ENCODE data around the gene GNPTAB. TPM values are rescaled to one million over a fixed set of nuclear protein-coding genes. Genes with fewer than 3 reads are reported as not detected.

The GNPTAB gene
- total and polyA plus RNA-seq, 2 of the 13 experiments (the other 11 are each of a cell fraction or from before 2014, with no cell fraction given): 13.6 to 19.4 TPM

DNA sequence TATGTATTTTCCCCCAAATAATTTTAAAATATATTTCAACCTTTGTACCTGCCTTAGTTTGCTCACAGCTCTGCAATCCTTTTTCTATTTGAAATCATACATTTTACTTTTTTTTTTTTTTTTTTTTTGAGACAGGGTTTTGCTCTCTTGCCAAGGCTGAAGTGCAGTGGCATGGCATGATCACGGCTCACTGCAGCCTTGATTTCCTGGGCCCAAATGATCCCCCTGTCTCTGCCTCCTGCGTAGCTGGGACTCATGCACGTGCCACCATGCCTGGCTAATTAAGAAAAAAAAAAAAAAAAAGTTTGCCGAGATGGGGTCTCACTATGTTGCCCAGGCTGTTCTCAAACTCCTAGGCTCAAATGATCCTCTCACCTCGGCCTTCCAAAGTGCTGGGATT, 90.2 kb downstream of the GNPTAB start:
- intact Hi-C loops (cut with micrococcal nuclease; ENCODE audit: unreplicated experiment): no loop called here
- in situ Hi-C loops (cut with HindIII; ENCODE audit: extremely low pct_ligation_motif_present, low pct_unique_long_range_greater_than_20kb): no loop called here
- Histone ChIP-seq H2AFZ (ENCODE audit: low read length) (no peak overlapping the region), H3K27ac (ENCODE audit: extremely low read length, insufficient read depth, low read length) (no peak overlapping the region), H3K36me3 (replicated peaks in 1 of 2; ENCODE audit: control insufficient read depth in 1 of 2, insufficient read depth in 2 of 2, low read length in 2 of 2) (peaks cover 16 to 44% of the 10 kb centered on the region in 2 experiments), H3K27me3 (ENCODE audit: control insufficient read depth in 1 of 2, insufficient read depth in 2 of 2, low read length in 2 of 2) (no peaks in the 10 kb centered on the region), H3K79me2 (ENCODE audit: insufficient read depth, low read length) (no peaks in the 10 kb centered on the region), H3K9me3 (ENCODE audit: low read length) (no peaks in the 10 kb centered on the region), H3K4me2 (ENCODE audit: low read depth, low read length) (no peak overlapping the region), H3K9ac (ENCODE audit: insufficient read depth, low read depth, low read length) (no peak overlapping the region), H3K4me1 (ENCODE audit: insufficient read depth, low read length) (no peaks in the 10 kb centered on the region), H4K20me1 (ENCODE audit: insufficient read depth, low read length) (no peaks in the 10 kb centered on the region), H3K4me3 (replicated peaks in 1 of 3; ENCODE audit: insufficient read depth in 1 of 3, low read depth in 2 of 3, low read length in 3 of 3) (no peak overlapping the region)
- CTCF ChIA-PET (ENCODE audit: low intra/inter-chr PET ratio, low total read pairs): no interaction called here
- TF ChIP-seq, protein P1, sequence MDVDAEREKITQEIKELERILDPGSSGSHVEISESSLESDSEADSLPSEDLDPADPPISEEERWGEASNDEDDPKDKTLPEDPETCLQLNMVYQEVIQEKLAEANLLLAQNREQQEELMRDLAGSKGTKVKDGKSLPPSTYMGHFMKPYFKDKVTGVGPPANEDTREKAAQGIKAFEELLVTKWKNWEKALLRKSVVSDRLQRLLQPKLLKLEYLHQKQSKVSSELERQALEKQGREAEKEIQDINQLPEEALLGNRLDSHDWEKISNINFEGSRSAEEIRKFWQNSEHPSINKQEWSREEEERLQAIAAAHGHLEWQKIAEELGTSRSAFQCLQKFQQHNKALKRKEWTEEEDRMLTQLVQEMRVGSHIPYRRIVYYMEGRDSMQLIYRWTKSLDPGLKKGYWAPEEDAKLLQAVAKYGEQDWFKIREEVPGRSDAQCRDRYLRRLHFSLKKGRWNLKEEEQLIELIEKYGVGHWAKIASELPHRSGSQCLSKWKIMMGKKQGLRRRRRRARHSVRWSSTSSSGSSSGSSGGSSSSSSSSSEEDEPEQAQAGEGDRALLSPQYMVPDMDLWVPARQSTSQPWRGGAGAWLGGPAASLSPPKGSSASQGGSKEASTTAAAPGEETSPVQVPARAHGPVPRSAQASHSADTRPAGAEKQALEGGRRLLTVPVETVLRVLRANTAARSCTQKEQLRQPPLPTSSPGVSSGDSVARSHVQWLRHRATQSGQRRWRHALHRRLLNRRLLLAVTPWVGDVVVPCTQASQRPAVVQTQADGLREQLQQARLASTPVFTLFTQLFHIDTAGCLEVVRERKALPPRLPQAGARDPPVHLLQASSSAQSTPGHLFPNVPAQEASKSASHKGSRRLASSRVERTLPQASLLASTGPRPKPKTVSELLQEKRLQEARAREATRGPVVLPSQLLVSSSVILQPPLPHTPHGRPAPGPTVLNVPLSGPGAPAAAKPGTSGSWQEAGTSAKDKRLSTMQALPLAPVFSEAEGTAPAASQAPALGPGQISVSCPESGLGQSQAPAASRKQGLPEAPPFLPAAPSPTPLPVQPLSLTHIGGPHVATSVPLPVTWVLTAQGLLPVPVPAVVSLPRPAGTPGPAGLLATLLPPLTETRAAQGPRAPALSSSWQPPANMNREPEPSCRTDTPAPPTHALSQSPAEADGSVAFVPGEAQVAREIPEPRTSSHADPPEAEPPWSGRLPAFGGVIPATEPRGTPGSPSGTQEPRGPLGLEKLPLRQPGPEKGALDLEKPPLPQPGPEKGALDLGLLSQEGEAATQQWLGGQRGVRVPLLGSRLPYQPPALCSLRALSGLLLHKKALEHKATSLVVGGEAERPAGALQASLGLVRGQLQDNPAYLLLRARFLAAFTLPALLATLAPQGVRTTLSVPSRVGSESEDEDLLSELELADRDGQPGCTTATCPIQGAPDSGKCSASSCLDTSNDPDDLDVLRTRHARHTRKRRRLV (CRISPR knock-in tag; IDR thresholded peaks at IDR 0.05): no peak
- TF ChIP-seq POGZ (CRISPR knock-in tag; IDR thresholded peaks at IDR 0.05) (no peak), ZNF121 (CRISPR knock-in tag; IDR thresholded peaks at IDR 0.05) (peak; percentile 64), ONECUT2 (CRISPR knock-in tag; IDR thresholded peaks at IDR 0.05) (no peak), HNF4G (IDR thresholded peaks at IDR 0.05; ENCODE audit: borderline replicate concordance, low read depth, low read length) (no peak), HNF4G (CRISPR knock-in tag; IDR thresholded peaks at IDR 0.05; ENCODE audit: borderline replicate concordance, low read depth) (no peak), BRD4 (CRISPR knock-in tag; IDR thresholded peaks at IDR 0.05) (no peak), GATA4 (IDR thresholded peaks at IDR 0.05; ENCODE audit: borderline replicate concordance, low read depth) (no peak)
- WGBS (ENCODE audit: low lambda C conversion rate): 93% methylated on average over 5 of the region's 5 CpGs
- ATAC-seq: no peak
- no peak for FAIRE-seq
- POLR2A ChIA-PET: no interaction called here
- DNase-seq (ENCODE audit: low spot score): no peak
- no TSS peak for BruUV-seq (replicated peaks)
